ENCODE results near the gene NOX3.

NOX3 gene

DNA sequence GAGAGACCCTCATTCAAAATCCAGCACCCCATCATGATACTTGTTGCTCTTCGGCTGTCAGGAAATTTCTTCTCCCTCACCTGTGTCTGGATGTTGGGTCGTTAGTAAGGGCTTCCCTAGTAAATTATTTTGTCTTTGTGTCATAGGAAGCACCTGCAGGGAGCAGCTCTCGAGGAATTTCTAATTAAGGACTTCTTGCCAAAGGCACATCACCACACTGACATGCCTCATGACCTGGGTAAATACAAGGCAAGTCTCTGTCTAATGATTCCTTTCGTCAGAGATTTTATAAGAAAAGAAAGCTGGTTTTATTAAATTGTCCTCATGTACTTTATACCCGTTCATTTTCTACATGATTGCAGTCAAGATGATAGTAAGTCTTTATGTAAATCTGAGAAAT lies at the start of gene NOX3:
NOX3 (minus strand) TSS at position 74 of the 400 bp plus-strand sequence; CDS start at position 35, 39 bp downstream.
- TF ChIP-seq, protein P1, sequence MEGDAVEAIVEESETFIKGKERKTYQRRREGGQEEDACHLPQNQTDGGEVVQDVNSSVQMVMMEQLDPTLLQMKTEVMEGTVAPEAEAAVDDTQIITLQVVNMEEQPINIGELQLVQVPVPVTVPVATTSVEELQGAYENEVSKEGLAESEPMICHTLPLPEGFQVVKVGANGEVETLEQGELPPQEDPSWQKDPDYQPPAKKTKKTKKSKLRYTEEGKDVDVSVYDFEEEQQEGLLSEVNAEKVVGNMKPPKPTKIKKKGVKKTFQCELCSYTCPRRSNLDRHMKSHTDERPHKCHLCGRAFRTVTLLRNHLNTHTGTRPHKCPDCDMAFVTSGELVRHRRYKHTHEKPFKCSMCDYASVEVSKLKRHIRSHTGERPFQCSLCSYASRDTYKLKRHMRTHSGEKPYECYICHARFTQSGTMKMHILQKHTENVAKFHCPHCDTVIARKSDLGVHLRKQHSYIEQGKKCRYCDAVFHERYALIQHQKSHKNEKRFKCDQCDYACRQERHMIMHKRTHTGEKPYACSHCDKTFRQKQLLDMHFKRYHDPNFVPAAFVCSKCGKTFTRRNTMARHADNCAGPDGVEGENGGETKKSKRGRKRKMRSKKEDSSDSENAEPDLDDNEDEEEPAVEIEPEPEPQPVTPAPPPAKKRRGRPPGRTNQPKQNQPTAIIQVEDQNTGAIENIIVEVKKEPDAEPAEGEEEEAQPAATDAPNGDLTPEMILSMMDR (conservative IDR thresholded peaks at IDR 0.05; ENCODE audit: control insufficient read depth, insufficient read depth, low read depth, low read length): no peak
- no peak for DNase-seq (ENCODE audit: low read depth)
- no peak within 1 kb of the TSS for H3K4me3 ChIP-seq (ENCODE audit: control insufficient read depth, low read depth, low read length)

DNA sequence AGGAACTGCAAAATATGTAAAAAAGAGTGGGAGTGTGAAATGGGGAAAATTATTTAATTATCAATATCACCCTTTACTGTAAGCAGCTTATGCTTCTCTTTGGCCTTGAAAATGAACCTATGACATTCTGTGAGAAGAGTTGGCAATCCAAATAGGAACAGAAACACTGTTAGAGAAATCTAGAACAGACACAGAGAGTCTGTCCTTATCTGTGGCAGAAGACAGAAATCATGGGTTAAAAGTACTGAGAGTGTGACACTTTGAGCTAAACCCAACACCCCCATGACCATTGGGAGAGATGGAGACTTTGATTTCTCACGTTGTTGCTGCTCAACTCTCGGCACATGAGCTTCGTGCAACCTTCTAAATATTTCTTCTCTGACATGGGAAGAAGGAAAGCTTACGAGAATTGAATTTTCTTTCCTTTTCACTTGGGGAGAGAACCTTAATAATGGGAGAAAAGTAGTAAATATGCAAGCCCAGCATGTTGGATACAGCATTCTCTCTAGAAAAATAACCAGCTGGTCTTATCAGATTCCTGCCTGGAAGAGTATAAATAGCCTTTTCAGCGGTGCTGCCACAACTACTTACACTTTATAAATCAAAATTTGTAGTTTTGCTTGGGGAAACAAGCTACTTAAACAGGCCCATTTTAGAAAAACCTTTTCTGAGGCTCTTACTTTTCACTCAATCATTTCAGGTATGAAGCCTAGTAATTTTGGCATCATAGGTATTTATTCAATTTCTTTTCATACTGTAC lies 49.4 kb upstream of the NOX3 start:
- TF ChIP-seq, protein P1 (conservative IDR thresholded peaks at IDR 0.05; ENCODE audit: control insufficient read depth, insufficient read depth, low read depth, low read length): no peak
- no peak for DNase-seq (ENCODE audit: low read depth)

DNA sequence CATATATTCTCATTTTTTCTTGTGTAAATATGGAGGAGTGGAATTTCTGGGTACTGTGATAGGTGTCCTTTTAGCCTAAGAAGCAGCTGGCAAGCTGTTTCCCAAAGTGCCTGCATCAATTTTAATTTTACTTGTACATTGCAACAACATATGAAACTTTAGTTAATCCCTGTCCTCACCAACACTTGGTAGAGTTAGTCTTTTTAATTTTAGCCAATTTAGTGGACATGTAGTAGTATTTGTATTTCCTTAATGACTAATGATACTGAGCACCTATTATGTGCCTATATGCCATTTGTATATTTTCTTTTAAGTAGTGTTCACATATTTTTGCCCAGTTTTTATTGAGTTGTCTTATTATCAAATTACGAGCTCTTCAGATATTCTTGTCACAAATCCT lies 46.8 kb upstream of the NOX3 start:
- DNase-seq (ENCODE audit: low read depth): no peak
- no peak overlapping the region for H3K4me3 ChIP-seq (ENCODE audit: control insufficient read depth, low read depth, low read length)
- TF ChIP-seq, protein P1 (conservative IDR thresholded peaks at IDR 0.05; ENCODE audit: control insufficient read depth, insufficient read depth, low read depth, low read length): no peak

More for the DNA sequence above, 49.4 kb upstream of the NOX3 start:
- H3K4me3 ChIP-seq (ENCODE audit: control insufficient read depth, low read depth, low read length): no peak overlapping the region

DNA sequence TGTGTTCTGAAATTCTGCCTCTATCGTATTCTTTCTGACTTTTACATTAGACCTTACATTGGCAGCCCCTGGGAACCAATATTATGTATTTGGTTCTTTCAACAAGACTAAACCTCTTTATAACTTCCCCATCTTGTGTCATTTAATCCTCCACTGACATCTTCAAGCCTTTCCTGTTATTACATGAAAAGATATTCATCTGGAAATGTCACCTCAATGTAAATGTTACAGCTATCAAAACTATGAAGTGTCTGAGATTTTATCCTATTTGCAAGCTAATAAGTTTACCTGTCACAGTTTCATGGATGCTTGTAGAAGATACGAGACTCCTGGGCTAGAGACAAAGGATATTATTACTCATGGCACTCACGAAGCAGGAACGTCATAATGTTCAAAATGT lies 43.9 kb upstream of the NOX3 start:
- no peak for DNase-seq (ENCODE audit: low read depth)
- TF ChIP-seq, protein P1 (conservative IDR thresholded peaks at IDR 0.05; ENCODE audit: control insufficient read depth, insufficient read depth, low read depth, low read length): no peak
- H3K4me3 ChIP-seq (ENCODE audit: control insufficient read depth, low read depth, low read length): no peak overlapping the region

GRCh38 chr6:155498370-155498769 lies 42.7 kb upstream of the NOX3 start:
- TF ChIP-seq, protein P1 (conservative IDR thresholded peaks at IDR 0.05; ENCODE audit: control insufficient read depth, insufficient read depth, low read depth, low read length): peak; percentile 16
- DNase-seq (ENCODE audit: low read depth): peak; percentile 54
- H3K4me3 ChIP-seq (ENCODE audit: control insufficient read depth, low read depth, low read length): no peak overlapping the region

DNA sequence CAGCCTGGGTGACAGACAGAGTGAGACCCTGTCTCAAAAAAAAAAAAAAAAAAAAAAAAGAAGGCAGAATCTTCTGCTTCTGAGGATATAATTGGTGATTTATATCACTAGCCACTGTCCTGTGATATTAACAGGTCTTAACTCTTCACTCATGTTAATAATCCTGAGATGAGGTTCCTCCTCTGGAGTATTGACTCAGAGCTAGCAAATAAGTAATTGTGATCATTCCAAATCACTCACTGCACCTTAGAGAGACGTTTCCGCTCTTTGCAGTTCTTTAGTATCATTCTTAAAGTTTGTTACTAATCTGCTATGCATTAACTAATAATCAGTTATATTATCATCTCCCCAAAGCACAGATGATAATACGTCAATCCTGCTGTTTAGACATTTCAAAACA lies 41.6 kb upstream of the NOX3 start:
- H3K4me3 ChIP-seq (ENCODE audit: control insufficient read depth, low read depth, low read length): no peak overlapping the region
- no peak for DNase-seq (ENCODE audit: low read depth)
- TF ChIP-seq, protein P1 (conservative IDR thresholded peaks at IDR 0.05; ENCODE audit: control insufficient read depth, insufficient read depth, low read depth, low read length): no peak

Measured in fibroblast of mammary gland (primary cell).